IMR-90 (cell line): Measurements from ENCODE around the gene ARMC6. TPM values are rescaled to one million over a fixed set of nuclear protein-coding genes. Genes with fewer than 3 reads are reported as not detected.

Source experiments
- ATAC-seq: fragments of 200-7000 bp; cut with Tn5 transposase; 2 replicates; pipeline ENCODE4 v1.9.1; 2020; ENCODE audit warnings: low read depth, mild to moderate bottlenecking, moderate library complexity
- BruUV-seq: library from RNA; stranded (reverse); fragments of 400-500 nt; replicated peaks from 2 replicates; lab custom pipeline; 2021; lab: Mats Ljungman, UMichigan
- CTCF ChIA-PET: fragments of 300-600 bp; formaldehyde crosslinking; extraction: SDS; loops from one replicate; lab custom pipeline; 2021; ENCODE audit warnings: antibody characterized with exemption; lab: Yijun Ruan, JAX
- POLR2A ChIA-PET: fragments of 300-600 bp; sonication (Branson Sonifier 250); formaldehyde crosslinking; loops from one replicate; lab custom pipeline; 2022; ENCODE audit warnings: antibody characterized with exemption; ENCODE audit not compliant: unreplicated experiment; lab: Charles Lee
- DNase-seq: peaks from one replicate; pipeline ENCODE4 v3.0.0; 2013
- H2AFZ ChIP-seq: replicated peaks from 2 replicates; pipeline ENCODE3; 2013; ENCODE audit warnings: low read length, mild to moderate bottlenecking; ENCODE audit not compliant: poor library complexity
- H2AK5ac ChIP-seq: 2 replicates; pipeline ENCODE4 v1.6.1; 2013; ENCODE audit warnings: low read depth, low read length, inconsistent platforms
- H2AK9ac ChIP-seq: replicated peaks from 2 replicates; pipeline ENCODE3; 2013; ENCODE audit warnings: mild to moderate bottlenecking, low read depth, low read length, moderate library complexity; ENCODE audit not compliant: poor library complexity
- H2BK120ac ChIP-seq: 2 replicates; pipeline ENCODE4 v1.6.1; 2013; ENCODE audit warnings: low read depth, low read length, inconsistent platforms
- H2BK15ac ChIP-seq: 3 replicates; pipeline ENCODE4 v1.6.1; 2013; ENCODE audit warnings: low read depth, low read length, inconsistent platforms
- H2BK20ac ChIP-seq: 2 replicates; pipeline ENCODE4 v1.6.1; 2013; ENCODE audit warnings: low read depth, mild to moderate bottlenecking, inconsistent platforms, low read length, moderate library complexity
- H2BK5ac ChIP-seq: 2 replicates; pipeline ENCODE4 v1.6.1; 2013; ENCODE audit warnings: mild to moderate bottlenecking, low read depth, low read length, inconsistent platforms; ENCODE audit not compliant: poor library complexity, severe bottlenecking
- H3K14ac ChIP-seq: replicated peaks from 2 replicates; pipeline ENCODE4 v1.6.1; 2013; ENCODE audit warnings: low read depth, low read length, inconsistent platforms
- H3K18ac ChIP-seq: 2 replicates; pipeline ENCODE4 v1.6.1; 2013; ENCODE audit warnings: low read depth, low read length, control low read depth
- H3K23ac ChIP-seq: 2 replicates; pipeline ENCODE4 v1.6.1; 2013; ENCODE audit warnings: low read depth, low read length, inconsistent platforms
- H3K27ac ChIP-seq: 2 replicates; pipeline ENCODE4 v1.5.1; 2013; ENCODE audit warnings: mild to moderate bottlenecking, control low read depth, low read length; ENCODE audit not compliant: insufficient read depth
- H3K27me3 ChIP-seq: 2 replicates; pipeline ENCODE4 v1.6.1; 2013; ENCODE audit warnings: low read length; ENCODE audit not compliant: control insufficient read depth, insufficient read depth
- H3K36me3 ChIP-seq: 2 replicates; pipeline ENCODE4 v1.6.1; 2013; ENCODE audit warnings: low read length, mixed read lengths; ENCODE audit not compliant: control insufficient read depth, insufficient read depth
- H3K4ac ChIP-seq: 2 replicates; pipeline ENCODE4 v1.6.1; 2013; ENCODE audit warnings: low read depth, low read length, inconsistent platforms
- H3K4me1 ChIP-seq: 2 replicates; pipeline ENCODE4 v1.6.1; 2013; ENCODE audit warnings: low read length, mixed read lengths; ENCODE audit not compliant: control insufficient read depth, insufficient read depth
- H3K4me2 ChIP-seq: 2 replicates; pipeline ENCODE4 v1.6.1; 2013; ENCODE audit warnings: low read depth, mild to moderate bottlenecking, control low read depth, low read length, moderate library complexity
- H3K4me3 ChIP-seq: 2 replicates; pipeline ENCODE4 v1.5.1; 2013; ENCODE audit warnings: low read depth, mild to moderate bottlenecking, control low read depth, low read length, moderate library complexity; ENCODE audit not compliant: insufficient read depth
- H3K56ac ChIP-seq: 2 replicates; pipeline ENCODE4 v1.6.1; 2013; ENCODE audit warnings: low read length, inconsistent platforms; ENCODE audit not compliant: insufficient read depth; ENCODE audit errors: extremely low read depth
- H3K79me1 ChIP-seq, 2 experiments: 2 replicates each; pipeline ENCODE4 v1.6.1; 2013; ENCODE audit warnings: low read length in 2 of 2, inconsistent platforms in 1 of 2, low read depth in 1 of 2
- H3K9ac ChIP-seq: 2 replicates; pipeline ENCODE4 v1.6.1; 2013; ENCODE audit warnings: low read depth, low read length, control low read depth
- H3K9me1 ChIP-seq: 2 replicates; pipeline ENCODE4 v1.6.1; 2013; ENCODE audit warnings: low read length, inconsistent platforms; ENCODE audit not compliant: insufficient read depth
- H3K9me3 ChIP-seq: 2 replicates; pipeline ENCODE4 v1.6.1; 2013; ENCODE audit warnings: low read length; ENCODE audit not compliant: control insufficient read depth, insufficient read depth
- H4K20me1 ChIP-seq: 2 replicates; pipeline ENCODE4 v1.6.1; 2013; ENCODE audit warnings: low read length, inconsistent platforms; ENCODE audit not compliant: insufficient read depth
- H4K5ac ChIP-seq: 2 replicates; pipeline ENCODE4 v1.6.1; 2013; ENCODE audit warnings: mild to moderate bottlenecking, low read depth, low read length, control low read depth
- H4K8ac ChIP-seq, 2 experiments: 2 replicates each; pipeline ENCODE4 v1.6.1; 2013; ENCODE audit warnings: low read depth in 2 of 2, low read length in 2 of 2, control low read depth in 1 of 2, inconsistent platforms in 1 of 2
- H4K91ac ChIP-seq: 2 replicates; pipeline ENCODE4 v1.6.1; 2013; ENCODE audit warnings: low read depth, low read length, inconsistent platforms; ENCODE audit not compliant: insufficient read depth
- CHD1 ChIP-seq: IDR thresholded peaks from 2 replicates; pipeline ENCODE4 v1.6.1; 2012; ENCODE audit warnings: low read depth, low read length, improper control_type of control experiment
- CTCF ChIP-seq: conservative IDR thresholded peaks from 2 replicates; pipeline ENCODE4 v1.5.1; 2012; ENCODE audit warnings: mild to moderate bottlenecking, low read depth, low read length, improper control_type of control experiment
- ELK1 ChIP-seq: fragments of 150-350 bp; IDR thresholded peaks from 2 replicates; pipeline ENCODE4 v1.6.1; 2016; ENCODE audit warnings: low read depth, mild to moderate bottlenecking, low read length, moderate library complexity, borderline replicate concordance
- MAFK ChIP-seq: IDR thresholded peaks from 2 replicates; pipeline ENCODE4 v1.6.1; 2012; ENCODE audit warnings: low read depth, low read length, improper control_type of control experiment
- NFE2L2 ChIP-seq: fragments of 150-350 bp; IDR thresholded peaks from 2 replicates; pipeline ENCODE4 v1.6.1; 2016; ENCODE audit warnings: low read depth, mild to moderate bottlenecking, low read length
- RCOR1 ChIP-seq: IDR thresholded peaks from 2 replicates; pipeline ENCODE4 v1.6.1; 2012; ENCODE audit warnings: mild to moderate bottlenecking, low read length, improper control_type of control experiment; ENCODE audit not compliant: insufficient replicate concordance
- USF2 ChIP-seq: fragments of 150-350 bp; IDR thresholded peaks from 2 replicates; pipeline ENCODE4 v1.6.1; 2017; ENCODE audit warnings: mild to moderate bottlenecking, antibody characterized with exemption, low read length, low read depth
- WGBS, 2 experiments: methylation state at CpG; one replicate each; pipeline versions ENCODE4 v1.1.5 to v1.1.7; 2013; ENCODE audit warnings: missing lambda C conversion rate in 2 of 2; ENCODE audit not compliant: insufficient read length in 1 of 2; ENCODE audit errors: extremely low coverage in 2 of 2; 5-methylcytosine and 5-hydroxymethylcytosine counted together
- dilution Hi-C: fragments of 300-500 bp; cut with HindIII; formaldehyde crosslinking; loops from one replicate; pipeline ENCODE4 v1.14.3; 2018; ENCODE audit warnings: low sequenced_read_pairs; ENCODE audit not compliant: unreplicated experiment
- in situ Hi-C: fragments of 300-500 bp; cut with MboI; formaldehyde crosslinking; loops from 3 replicates; pipeline ENCODE4 v1.14.3; 2019; ENCODE audit warnings: low sequenced_read_pairs, inconsistent platforms, mixed read lengths
- intact Hi-C: fragments of 100-400 bp; cut with micrococcal nuclease; formaldehyde crosslinking; loops from 2 replicates; pipeline ENCODE4 v1.10.0; 2022
- polyA plus RNA-seq, 3 experiments: library from polyadenylated mRNA; depleted of rRNA; stranded (reverse); fragments of >200 nt; gene quantifications; 2 replicates each; pipeline ENCODE4 v1.2.3, GENCODE V29; 2012; ENCODE audit warnings: low replicate concordance in 1 of 3
- total RNA-seq: library from RNA; depleted of rRNA; stranded (reverse); fragments of >200 nt; gene quantifications from 2 replicates; pipeline ENCODE4 v1.2.3, GENCODE V29; 2012

The ARMC6 gene
- total and polyA plus RNA-seq, 2 of the 4 experiments (the other 2 are of a cell fraction): 41.5 to 52.7 TPM

- Histone ChIP-seq H3K4me1 (no peaks in the 10 kb centered on the region), H4K5ac (no peak overlapping the region), H3K14ac (no peak overlapping the region), H3K36me3 (peaks cover 30% of the 10 kb centered on the region), H3K27ac (no peak overlapping the region), H2BK5ac (no peak overlapping the region), H2AK5ac (no peak overlapping the region), H3K9ac (no peak overlapping the region), H3K9me3 (no peaks in the 10 kb centered on the region), H3K4ac (no peak overlapping the region), H3K79me1 (peaks cover 0 to 4% of the 10 kb centered on the region in 2 experiments; a peak in 1 of 4 replicates), H3K4me2 (no peak overlapping the region), H2BK15ac (no peak overlapping the region), H2BK120ac (no peak overlapping the region), H3K23ac (no peak overlapping the region), H3K27me3 (peaks cover under 1% of the 10 kb centered on the region; the same call in 1 of the 2 replicates), H3K56ac (no peak overlapping the region), H3K4me3 (no peak overlapping the region), H3K9me1 (no peaks in the 10 kb centered on the region), H2BK20ac (no peak overlapping the region), H4K8ac (no peak overlapping the region), H3K18ac (no peak overlapping the region), H4K91ac (no peak overlapping the region), H4K20me1 (peaks cover 3% of the 10 kb centered on the region; the same call in 1 of the 2 replicates), H2AK9ac (no peak overlapping the region), H2AFZ (no peak overlapping the region)
- BruUV-seq: no TSS peak
- dilution Hi-C loops (no loop called here), in situ Hi-C loops (no loop called here), intact Hi-C loops (no loop called here)
- no peak for ATAC-seq
- CTCF ChIA-PET: no interaction called here
- POLR2A ChIA-PET: no interaction called here
- TF ChIP-seq MAFK (no peak), CHD1 (no peak), RCOR1 (no peak), NFE2L2 (no peak), USF2 (no peak), ELK1 (no peak), CTCF (no peak)
- no peak for DNase-seq
- WGBS, 2 experiments: no CpG with 5 or more reads among the region's 5 CpGs
These were observed 43.2 kb upstream of the ARMC6 start for GRCh38 chr19:18990128-18990708.
